GM23338 (cell line): ENCODE results near the gene SFSWAP. TPM values are rescaled to one million over a fixed set of nuclear protein-coding genes. Genes with fewer than 3 reads are reported as not detected.

ENCODE experiments used
- ATAC-seq: fragments of 200-7000 bp; cut with Tn5 transposase; 3 replicates; pipeline ENCODE4 v1.9.1; 2020
- DNase-seq: peaks from one replicate; pipeline ENCODE4 v3.0.0-alpha.2; 2015; ENCODE audit warnings: low spot score
- H2AFZ ChIP-seq: fragments of 200-600 bp; sonication (generic); 2 replicates; pipeline ENCODE4 v1.8.0; 2016; ENCODE audit warnings: antibody characterized with exemption, mild to moderate bottlenecking, moderate library complexity
- H3F3A ChIP-seq: fragments of 200-600 bp; sonication (generic); replicated peaks from 2 replicates; pipeline ENCODE4 v1.8.0; 2017; ENCODE audit warnings: antibody characterized with exemption, mixed run types, low read depth
- H3K27ac ChIP-seq: fragments of 200-600 bp; sonication (generic); 2 replicates; pipeline ENCODE4 v1.6.1; 2016; ENCODE audit warnings: low read depth
- H3K27me3 ChIP-seq: fragments of 200-600 bp; sonication (generic); 2 replicates; pipeline ENCODE4 v1.8.0; 2016; ENCODE audit warnings: mild to moderate bottlenecking, mixed run types, moderate library complexity; ENCODE audit not compliant: insufficient read depth
- H3K36me3 ChIP-seq: fragments of 200-600 bp; sonication (generic); 2 replicates; pipeline ENCODE4 v1.8.0; 2016; ENCODE audit warnings: mild to moderate bottlenecking; ENCODE audit not compliant: insufficient read depth
- H3K4me1 ChIP-seq: fragments of 200-600 bp; sonication (generic); 2 replicates; pipeline ENCODE4 v1.8.0; 2016; ENCODE audit warnings: mild to moderate bottlenecking, moderate library complexity; ENCODE audit not compliant: insufficient read depth
- H3K4me2 ChIP-seq: fragments of 200-600 bp; sonication (generic); 2 replicates; pipeline ENCODE4 v1.7.1; 2017; ENCODE audit warnings: mixed run types
- H3K4me3 ChIP-seq: fragments of 200-600 bp; sonication (generic); 2 replicates; pipeline ENCODE4 v1.6.1; 2016; ENCODE audit warnings: mixed run types
- H3K79me2 ChIP-seq: fragments of 200-600 bp; sonication (generic); replicated peaks from 2 replicates; pipeline ENCODE4 v1.8.0; 2017; ENCODE audit warnings: mild to moderate bottlenecking; ENCODE audit not compliant: insufficient read depth
- H3K9me2 ChIP-seq: fragments of 200-600 bp; sonication (generic); 2 replicates; pipeline ENCODE4 v1.8.0; 2017; ENCODE audit not compliant: insufficient read depth
- H4K20me1 ChIP-seq: fragments of 200-600 bp; sonication (generic); replicated peaks from 2 replicates; pipeline ENCODE4 v1.8.0; 2017; ENCODE audit warnings: mild to moderate bottlenecking; ENCODE audit not compliant: insufficient read depth
- H3K27ac Mint-ChIP-seq: 2 replicates; pipeline ENCODE4 v1.8.0; 2020; ENCODE audit warnings: inconsistent platforms, mild to moderate bottlenecking, moderate library complexity, mixed read lengths
- H3K27me3 Mint-ChIP-seq: 3 replicates; pipeline ENCODE4 v1.8.0; 2022; ENCODE audit warnings: low read depth, mild to moderate bottlenecking, moderate library complexity, mixed read lengths, inconsistent platforms; ENCODE audit not compliant: insufficient read depth, poor library complexity
- H3K36me3 Mint-ChIP-seq: 3 replicates; pipeline ENCODE4 v1.8.0; 2021; ENCODE audit warnings: low read depth, mild to moderate bottlenecking, inconsistent platforms, moderate library complexity, mixed read lengths
- H3K4me1 Mint-ChIP-seq: 3 replicates; pipeline ENCODE4 v1.8.0; 2020; ENCODE audit warnings: mild to moderate bottlenecking, inconsistent platforms, mixed read lengths
- H3K4me3 Mint-ChIP-seq: 3 replicates; pipeline ENCODE4 v1.8.0; 2021; ENCODE audit warnings: moderate library complexity, mild to moderate bottlenecking, inconsistent platforms, mixed read lengths
- H3K9me3 Mint-ChIP-seq: 3 replicates; pipeline ENCODE4 v1.8.0; 2020; ENCODE audit warnings: moderate library complexity, mild to moderate bottlenecking, inconsistent platforms, mixed read lengths
- CREB1 ChIP-seq: fragments of 250-450 bp; sonication (Bioruptor Pico); IDR thresholded peaks from 2 replicates; pipeline ENCODE4 v1.5.0; 2020; ENCODE audit warnings: low read depth, mild to moderate bottlenecking, moderate library complexity
- CTCF ChIP-seq, 2 experiments: fragments of 200-600 bp in 1 of 2; sonication (generic) in 1 of 2; conservative IDR thresholded peaks; 2 replicates each; pipeline versions ENCODE4 v1.5.1 to v1.6.1; 2016 to 2017; ENCODE audit warnings: antibody characterized with exemption in 2 of 2, low read depth in 2 of 2, mild to moderate bottlenecking in 2 of 2, moderate library complexity in 1 of 2
- ETS1 ChIP-seq: IDR thresholded peaks from 2 replicates; pipeline ENCODE4 v1.6.1; 2016; ENCODE audit warnings: antibody characterized with exemption
- EZH2 ChIP-seq: fragments of 200-600 bp; sonication (generic); IDR thresholded peaks from one replicate; pipeline ENCODE4 v1.8.0; 2017; ENCODE audit warnings: antibody characterized with exemption, mild to moderate bottlenecking, low read depth; ENCODE audit not compliant: unreplicated experiment
- EZH2phosphoT487 ChIP-seq: fragments of 200-600 bp; sonication (generic); IDR thresholded peaks from one replicate; pipeline ENCODE4 v1.8.1; 2018; ENCODE audit warnings: antibody characterized with exemption; ENCODE audit not compliant: unreplicated experiment
- JUNB ChIP-seq: IDR thresholded peaks from one replicate; pipeline ENCODE4 v1.6.1; 2016; ENCODE audit warnings: antibody characterized with exemption; ENCODE audit not compliant: unreplicated experiment
- POLR2AphosphoS5 ChIP-seq: IDR thresholded peaks from 2 replicates; pipeline ENCODE4 v1.6.1; 2016; ENCODE audit warnings: antibody characterized with exemption, low read depth
- REST ChIP-seq: IDR thresholded peaks from one replicate; pipeline ENCODE4 v1.6.1; 2018; ENCODE audit warnings: antibody characterized with exemption; ENCODE audit not compliant: unreplicated experiment
- STAT1 ChIP-seq: IDR thresholded peaks from one replicate; pipeline ENCODE4 v1.6.1; 2016; ENCODE audit warnings: antibody characterized with exemption; ENCODE audit not compliant: unreplicated experiment
- ZNF114 ChIP-seq: fragments of 250-450 bp; sonication (Bioruptor Pico); IDR thresholded peaks from 2 replicates; pipeline ENCODE4 v1.5.0; 2020; ENCODE audit warnings: mild to moderate bottlenecking, moderate library complexity
- ZNF331 ChIP-seq: fragments of 250-450 bp; sonication (Bioruptor Pico); IDR thresholded peaks from 2 replicates; pipeline ENCODE4 v1.5.0; 2020; ENCODE audit warnings: low read depth, mild to moderate bottlenecking, moderate library complexity
- ZNF462 ChIP-seq: fragments of 250-450 bp; sonication (Bioruptor Pico); IDR thresholded peaks from 2 replicates; pipeline ENCODE4 v1.5.0; 2020; ENCODE audit warnings: mild to moderate bottlenecking, moderate library complexity
- polyA plus RNA-seq: library from polyadenylated mRNA; unstranded; fragments of >200 nt; fragmentation: Nextera tagmentation; extraction: Ambion mirVana; gene quantifications from 2 replicates; pipeline ENCODE4 v1.2.1, GENCODE V29; 2016
- total RNA-seq: library from RNA; depleted of rRNA; stranded (reverse); fragments of >200 nt; shearing (Covaris generic); gene quantifications from 2 replicates; pipeline ENCODE4 v1.2.3, GENCODE V29; 2014

Gene SFSWAP
- total and polyA plus RNA-seq, 2 experiments from 2014 or later = 41.0 to 49.8 TPM

GRCh38 chr12:131824450-131824849 is 113.6 kb downstream of the SFSWAP start:
- Mint-ChIP-seq H3K27ac (no peak overlapping the region), H3K27me3 (peaks cover 7% of the 10 kb centered on the region), H3K9me3 (no peaks in the 10 kb centered on the region), H3K4me3 (no peak overlapping the region), H3K4me1 (0 out of 3 replicates have a peak, but pooled peaks cover 6% of the 10 kb centered on the region), H3K36me3 (no peaks in the 10 kb centered on the region; the same call in 2 of the 3 replicates)
- no peaks in the 10 kb centered on the region for H3K36me3 ChIP-seq
- H3K27ac ChIP-seq = no peak overlapping the region
- no peaks in the 10 kb centered on the region for H4K20me1 ChIP-seq
- H3K4me2 ChIP-seq = no peak overlapping the region
- H3K9me2 ChIP-seq = no peaks in the 10 kb centered on the region
- peaks cover 13% of the 10 kb centered on the region for H3K27me3 ChIP-seq
- H3F3A ChIP-seq = no peaks in the 10 kb centered on the region
- H3K4me1 ChIP-seq = peaks cover 2% of the 10 kb centered on the region; the same call in 1 of the 2 replicates
- DNase-seq (no peak), ATAC-seq (no peak)
- H3K4me3 ChIP-seq = no peak overlapping the region
- H2AFZ ChIP-seq = no peak overlapping the region
- no peak for TF ChIP-seq CTCF (conservative IDR thresholded peaks at IDR 0.05; ENCODE audit: low read depth in 2 of 2)
- TF ChIP-seq REST = no peak
- no peak for TF ChIP-seq EZH2
- no peak for TF ChIP-seq JUNB
- no peak for TF ChIP-seq EZH2phosphoT487
- no peak for TF ChIP-seq ZNF114 (CRISPR knock-in tag)
- TF ChIP-seq POLR2AphosphoS5 = no peak
- no peak for TF ChIP-seq ETS1
- no peak for TF ChIP-seq ZNF331
- no peak for TF ChIP-seq STAT1
- TF ChIP-seq ZNF462 (CRISPR knock-in tag) = no peak
- TF ChIP-seq CREB1 = no peak
- H3K79me2 ChIP-seq = no peaks in the 10 kb centered on the region
